HG03159 (cell line): ENCODE measurements around the gene CYP4B1.
"Not testable (repeated sequence)": the region's sequence is repeated elsewhere in the genome, so short reads cannot be mapped to it uniquely, and the experiment has no call there.

ENCODE experiments used
- ATAC-seq: cut with Tn5 transposase; IDR thresholded peaks from one replicate; pipeline ENCODE4 v1.9.1; 2021; ENCODE audit warnings: mild to moderate bottlenecking, moderate library complexity; ENCODE audit not compliant: unreplicated experiment

Gene CYP4B1

DNA sequence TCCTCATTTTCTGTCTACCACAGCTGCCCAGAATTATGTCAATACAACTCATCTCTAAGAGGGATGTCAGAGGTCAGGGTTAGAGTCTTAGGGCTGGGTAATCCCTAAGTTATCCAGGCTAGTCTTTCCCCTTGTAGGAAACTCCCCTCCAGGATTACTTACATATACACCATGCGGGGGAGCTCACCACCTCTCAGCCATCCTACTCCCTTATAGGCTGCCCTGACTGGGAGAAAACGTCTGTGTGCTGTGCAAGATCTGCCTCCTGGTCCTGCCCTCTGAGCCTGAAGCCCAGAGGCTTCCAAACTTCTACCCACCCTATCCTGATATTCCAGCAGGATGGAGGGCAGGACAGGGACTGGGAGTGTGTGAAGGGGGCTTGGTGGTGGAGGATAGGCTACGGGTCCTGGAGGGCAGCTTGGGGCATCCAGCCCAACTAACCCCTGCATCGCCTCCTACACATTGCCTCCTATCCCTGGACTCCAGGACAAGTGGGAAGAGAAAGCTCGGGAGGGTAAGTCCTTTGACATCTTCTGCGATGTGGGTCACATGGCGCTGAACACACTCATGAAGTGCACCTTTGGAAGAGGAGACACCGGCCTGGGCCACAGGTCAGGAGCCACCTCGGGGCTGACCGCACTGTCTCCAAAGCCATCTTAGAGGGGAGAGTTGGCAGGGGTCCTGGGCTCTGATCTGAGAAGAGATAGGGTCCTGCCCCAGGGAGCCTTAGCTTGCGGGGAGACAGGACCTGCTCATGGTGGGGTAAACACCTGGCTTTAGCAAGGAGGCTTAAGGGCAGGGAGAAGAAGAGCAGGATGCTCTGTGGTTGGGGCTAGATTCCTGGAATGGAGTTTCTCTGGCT, 14.4 kb downstream of the CYP4B1 start:
- no peak for ATAC-seq

DNA sequence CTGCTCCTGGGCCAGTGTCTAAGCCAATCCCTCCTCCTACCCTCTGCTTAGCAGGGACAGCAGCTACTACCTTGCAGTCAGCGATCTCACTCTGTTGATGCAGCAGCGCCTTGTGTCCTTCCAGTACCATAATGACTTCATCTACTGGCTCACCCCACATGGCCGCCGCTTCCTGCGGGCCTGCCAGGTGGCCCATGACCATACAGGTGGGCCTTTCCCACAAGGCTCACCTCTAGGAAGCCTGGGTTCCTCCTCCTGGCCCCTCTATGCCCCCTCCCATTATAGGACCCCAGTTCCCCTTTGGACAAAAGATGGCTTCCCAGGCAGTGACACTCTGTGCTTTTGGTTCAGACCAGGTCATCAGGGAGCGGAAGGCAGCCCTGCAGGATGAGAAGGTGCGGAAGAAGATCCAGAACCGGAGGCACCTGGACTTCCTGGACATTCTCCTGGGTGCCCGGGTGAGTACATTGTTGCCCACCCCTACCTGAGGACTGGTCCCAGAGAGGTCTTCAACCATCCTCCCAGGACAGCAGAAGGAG, 15.1 kb downstream of the CYP4B1 start:
- no peak for ATAC-seq

DNA sequence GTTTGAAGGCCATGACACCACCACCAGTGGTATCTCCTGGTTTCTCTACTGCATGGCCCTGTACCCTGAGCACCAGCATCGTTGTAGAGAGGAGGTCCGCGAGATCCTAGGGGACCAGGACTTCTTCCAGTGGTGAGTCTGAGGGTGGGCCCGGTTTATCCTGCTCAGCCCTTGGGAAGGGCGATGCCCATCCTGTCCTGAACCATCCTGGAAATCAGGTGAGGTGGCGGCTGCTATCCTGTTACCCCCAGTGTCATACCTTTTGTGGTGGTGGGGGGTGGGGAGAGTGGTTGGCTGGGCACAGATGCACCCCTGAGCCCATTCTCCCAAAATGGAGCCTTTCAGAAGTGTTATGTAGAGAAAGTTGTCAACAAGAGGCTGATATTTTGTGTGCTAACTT, 16.3 kb downstream of the CYP4B1 start:
- no peak for ATAC-seq

DNA sequence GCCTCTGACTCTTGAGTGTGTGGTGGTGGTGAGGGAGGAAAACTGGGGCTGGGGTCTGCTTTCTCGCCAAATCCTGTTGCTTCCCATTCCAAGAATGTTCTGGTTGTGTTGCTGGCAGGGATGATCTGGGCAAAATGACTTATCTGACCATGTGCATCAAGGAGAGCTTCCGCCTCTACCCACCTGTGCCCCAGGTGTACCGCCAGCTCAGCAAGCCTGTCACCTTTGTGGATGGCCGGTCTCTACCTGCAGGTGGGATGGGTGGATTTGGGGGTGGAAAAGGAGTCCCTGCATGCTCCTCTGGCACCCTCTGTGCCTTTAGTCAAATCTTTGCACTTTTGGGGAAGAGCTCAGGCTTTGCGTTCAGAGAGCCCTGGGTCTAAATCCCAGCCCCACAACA, 18.1 kb downstream of the CYP4B1 start:
- no peak for ATAC-seq

DNA sequence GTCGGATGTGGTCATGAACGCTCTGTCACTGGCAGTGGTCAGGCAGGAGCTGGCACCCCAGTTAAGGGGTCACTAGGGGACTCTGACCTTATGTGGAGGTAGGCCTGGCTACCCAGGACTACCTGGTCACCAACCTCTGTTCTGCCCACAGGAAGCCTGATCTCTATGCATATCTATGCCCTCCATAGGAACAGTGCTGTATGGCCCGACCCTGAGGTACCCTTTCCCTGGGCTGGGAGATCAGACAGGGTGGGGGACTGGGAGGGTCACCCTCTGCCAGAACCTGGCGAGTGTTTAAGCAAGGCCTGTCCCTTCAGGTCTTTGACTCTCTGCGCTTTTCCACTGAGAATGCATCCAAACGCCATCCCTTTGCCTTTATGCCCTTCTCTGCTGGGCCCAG, 19.0 kb downstream of the CYP4B1 start:
- no peak for ATAC-seq

DNA sequence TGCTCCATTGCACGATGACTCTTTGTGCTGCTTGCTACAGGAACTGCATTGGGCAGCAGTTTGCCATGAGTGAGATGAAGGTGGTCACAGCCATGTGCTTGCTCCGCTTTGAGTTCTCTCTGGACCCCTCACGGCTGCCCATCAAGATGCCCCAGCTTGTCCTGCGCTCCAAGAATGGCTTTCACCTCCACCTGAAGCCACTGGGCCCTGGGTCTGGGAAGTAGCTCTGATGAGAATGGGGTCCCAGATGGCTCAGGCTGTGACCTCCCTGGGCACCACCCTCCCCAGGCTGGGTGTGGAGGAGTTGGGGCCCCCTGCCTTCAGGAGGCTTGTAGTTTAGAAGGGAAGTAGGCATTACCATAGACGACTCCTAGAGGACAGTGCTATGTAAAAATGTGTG, 19.7 kb downstream of the CYP4B1 start:
- ATAC-seq, result no peak

DNA sequence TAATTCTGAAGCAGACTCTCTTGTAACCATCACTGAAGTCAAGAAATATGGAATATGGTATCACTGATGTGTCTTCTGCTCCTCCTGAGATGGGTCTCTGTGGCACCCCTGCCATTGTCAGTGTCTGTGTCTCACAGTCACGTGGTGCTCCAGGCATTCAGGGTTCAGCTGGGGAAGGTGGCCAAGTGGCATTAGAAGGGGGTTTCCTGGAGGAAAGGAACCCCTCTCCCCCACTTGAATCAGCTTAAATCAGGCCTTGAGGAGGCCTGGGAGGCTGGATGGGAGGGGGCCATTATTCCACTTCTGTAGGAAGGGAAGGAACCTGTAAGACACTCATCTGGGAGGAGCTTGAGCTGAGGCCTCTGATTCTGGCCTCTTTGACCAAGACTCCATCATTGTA, 20.5 kb downstream of the CYP4B1 start:
- no peak for ATAC-seq

DNA sequence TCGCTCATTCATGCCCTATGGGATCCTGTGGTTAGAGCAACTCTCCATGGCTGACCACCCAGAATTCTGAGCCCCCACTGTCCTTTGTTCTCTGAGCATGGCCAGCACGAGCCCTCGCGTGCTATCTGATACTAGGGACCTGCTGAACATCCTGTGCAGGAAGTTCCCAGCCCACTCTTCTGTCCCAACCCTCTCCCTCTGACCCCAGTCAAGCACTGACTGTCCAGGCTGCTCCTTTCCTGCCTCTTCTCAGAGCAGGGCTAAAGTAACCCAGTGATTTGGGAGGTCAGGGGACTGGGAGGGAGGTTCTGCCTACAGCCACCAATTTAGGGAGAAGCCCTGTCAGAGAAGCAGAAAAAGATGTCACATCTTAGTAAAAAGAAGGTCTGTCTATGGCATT, 21.2 kb downstream of the CYP4B1 start:
- ATAC-seq, result no peak

DNA sequence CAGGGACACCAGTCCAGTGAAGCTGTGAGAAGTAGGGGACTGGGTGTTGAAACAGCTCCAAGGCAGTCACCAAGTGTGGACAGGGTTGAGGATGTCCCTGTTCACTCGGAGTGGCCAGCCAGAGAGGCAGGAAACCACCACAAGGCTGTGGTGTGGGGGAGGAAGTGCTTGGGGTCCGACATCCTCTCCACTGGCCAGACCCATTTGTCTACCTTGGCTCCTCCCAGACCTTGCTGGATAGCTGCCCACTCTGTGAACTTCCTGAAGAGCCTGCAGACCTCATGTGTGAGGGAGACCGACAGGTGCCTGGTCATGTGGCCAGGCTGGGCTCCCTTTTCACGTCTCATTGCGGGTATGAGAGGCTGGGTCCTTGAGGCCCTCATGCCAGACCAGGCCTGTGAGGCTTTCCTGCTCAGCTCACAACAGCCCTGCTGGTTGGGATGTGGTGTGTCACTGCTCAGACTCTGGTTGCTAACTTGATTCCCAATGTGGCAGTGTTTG, 21.8 kb downstream of the CYP4B1 start:
- no peak for ATAC-seq

DNA sequence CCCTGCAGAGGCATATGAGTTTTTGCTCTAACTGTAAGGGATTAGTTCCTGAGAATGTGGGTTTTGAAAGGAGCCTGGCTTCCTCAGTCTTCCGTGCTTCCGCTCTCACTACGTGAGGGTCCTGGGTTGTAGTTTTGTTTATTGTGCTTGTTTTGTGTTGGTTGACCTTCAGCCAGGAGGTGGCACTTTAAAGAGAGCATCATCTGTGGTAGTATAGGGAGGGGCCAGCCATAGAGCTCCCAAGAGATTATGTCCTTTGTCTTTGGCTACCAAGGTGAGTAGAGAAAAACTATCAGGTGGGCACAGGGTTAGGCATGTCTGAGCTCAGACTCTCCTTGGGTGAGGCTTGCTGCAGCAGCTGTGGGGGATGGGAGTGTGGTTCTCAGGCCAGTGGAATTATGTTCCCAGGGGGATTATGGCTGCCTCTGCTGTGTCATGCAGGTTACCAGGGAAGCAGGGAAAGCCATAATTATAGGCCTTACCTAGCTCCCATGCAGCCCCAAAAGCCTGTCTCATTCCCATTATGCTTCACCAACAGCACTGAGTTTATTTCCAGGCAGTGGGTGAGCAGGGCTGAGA, 23.5 kb downstream of the CYP4B1 start:
- ATAC-seq, result no peak

DNA sequence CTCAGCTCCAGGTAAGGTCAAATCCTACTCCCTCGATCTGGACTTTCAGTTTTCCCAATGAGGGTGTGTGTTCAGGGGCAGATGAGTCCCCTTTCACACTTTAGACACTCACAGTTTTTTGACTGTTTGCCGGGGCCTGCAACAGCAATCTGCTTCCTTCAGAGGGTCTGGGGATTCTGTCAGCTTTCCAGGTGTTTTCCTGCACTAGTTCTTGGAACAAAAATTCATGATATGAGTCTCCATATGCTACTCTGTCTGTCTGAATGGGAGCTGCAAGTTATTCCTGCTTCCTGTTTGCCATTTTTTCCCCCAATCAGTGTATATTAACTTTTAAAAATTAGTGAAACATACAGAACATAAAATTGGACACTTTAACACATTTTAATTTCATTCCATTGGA, 24.3 kb downstream of the CYP4B1 start:
- ATAC-seq, result no peak

DNA sequence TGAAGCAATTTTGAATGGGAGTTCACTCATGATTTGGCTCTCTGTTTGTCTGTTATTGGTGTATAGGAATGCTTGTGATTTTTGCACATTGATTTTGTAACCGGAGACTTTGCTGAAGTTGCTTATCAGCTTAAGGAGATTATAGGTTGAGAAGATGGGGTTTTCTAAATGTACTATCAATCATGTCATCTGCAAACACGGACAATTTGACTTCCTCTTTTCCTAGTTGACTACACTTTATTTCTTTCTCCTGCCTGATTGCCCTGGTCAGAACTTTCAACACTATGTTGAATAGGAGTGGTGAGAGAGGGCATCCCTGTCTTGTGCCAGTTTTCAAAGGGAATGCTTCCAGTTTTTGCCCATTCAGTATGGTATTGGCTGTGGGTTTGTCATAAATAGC, 28.0 kb downstream of the CYP4B1 start:
- ATAC-seq, result not testable (repeated sequence)

DNA sequence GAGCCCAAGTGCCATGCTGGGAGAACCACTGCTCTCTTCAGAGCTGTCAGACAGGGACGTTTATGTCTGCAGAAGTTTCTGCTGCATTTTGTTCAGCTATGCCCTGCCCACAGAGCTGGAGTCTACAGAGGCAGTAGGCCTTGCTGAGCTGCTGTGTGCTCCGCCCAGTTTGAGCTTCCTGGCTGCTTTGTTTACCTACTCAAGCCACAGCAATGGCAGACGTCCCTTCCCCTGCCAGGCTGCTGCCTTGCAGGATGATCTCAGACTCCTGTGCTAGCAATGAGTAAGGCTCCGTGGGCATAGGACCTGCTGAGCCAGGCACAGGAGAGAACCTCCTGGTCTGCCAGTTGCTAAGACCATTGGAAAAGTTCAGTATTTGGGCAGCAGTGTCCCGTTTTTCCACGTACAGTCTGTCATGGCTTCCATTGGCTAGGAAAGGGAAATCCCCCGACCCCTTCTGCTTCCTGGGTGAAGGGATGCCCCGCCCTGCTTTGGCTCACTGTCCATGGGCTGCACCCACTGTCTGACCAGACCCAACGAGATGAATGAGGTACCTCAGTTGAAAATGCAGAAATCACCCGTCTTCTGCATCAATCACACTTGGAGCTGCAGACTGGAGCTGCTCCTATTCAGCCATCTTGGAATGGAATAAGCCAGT, 31.9 kb downstream of the CYP4B1 start:
- no peak for ATAC-seq

DNA sequence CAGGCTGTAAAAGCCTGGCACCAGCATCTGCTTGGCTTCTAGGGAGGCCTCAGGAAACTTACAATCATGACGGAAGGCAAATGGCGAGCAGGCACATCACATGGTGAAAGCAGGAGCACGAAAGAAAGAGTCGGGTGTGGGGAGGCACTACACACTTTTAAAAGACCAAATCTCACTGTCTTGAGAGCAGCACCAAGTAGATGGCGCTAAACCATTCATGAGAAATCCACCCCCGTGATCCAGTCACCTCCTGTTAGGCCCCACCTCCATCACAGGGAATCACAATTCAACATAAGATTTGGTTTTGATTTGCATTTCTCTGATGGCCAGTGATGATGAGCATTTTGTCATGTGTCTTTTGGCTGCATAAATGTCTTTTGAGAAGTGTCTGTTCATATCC, 36.6 kb downstream of the CYP4B1 start:
- ATAC-seq, result not testable (repeated sequence)

DNA sequence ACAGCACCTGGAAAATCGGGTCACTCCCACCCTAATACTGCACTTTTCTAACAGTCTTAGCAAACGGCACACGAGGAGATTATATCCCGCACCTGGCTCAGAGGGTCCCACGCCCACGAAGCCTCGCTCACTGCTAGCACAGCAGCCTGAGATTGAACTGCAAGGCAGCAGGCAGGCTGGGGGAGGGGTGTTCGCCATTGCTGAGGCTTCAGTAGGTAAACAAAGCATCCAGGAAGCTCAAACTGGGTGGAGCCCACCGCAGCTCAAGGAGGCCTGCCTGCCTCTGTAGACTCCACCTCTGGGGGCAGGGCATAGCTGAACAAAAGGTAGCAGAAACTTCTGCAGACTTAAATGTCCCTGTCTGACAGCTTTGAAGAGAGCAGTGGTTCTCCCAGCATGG, 47.5 kb downstream of the CYP4B1 start:
- ATAC-seq, result not testable (repeated sequence)

DNA sequence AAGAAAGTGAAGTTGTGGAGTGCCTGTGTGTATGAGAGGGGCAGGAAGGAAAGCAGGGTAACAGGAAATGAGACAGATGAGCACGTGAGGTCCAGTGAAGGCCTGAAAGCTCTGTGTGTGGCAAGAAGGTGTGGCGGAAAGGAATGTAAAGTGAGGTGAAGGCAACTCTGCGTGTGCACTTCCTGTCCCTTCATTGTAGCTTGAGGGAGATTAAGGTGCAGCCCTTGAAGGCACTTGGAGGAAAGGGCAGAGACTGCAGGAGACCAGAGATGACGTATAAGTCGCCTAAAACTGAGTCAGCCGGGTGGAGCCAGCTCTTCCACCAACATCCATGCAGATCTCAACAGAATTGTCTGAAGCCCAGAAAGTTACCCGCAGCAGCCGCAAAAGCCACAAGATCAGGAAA, 58.8 kb downstream of the CYP4B1 start:
- ATAC-seq, result not testable (repeated sequence)

DNA sequence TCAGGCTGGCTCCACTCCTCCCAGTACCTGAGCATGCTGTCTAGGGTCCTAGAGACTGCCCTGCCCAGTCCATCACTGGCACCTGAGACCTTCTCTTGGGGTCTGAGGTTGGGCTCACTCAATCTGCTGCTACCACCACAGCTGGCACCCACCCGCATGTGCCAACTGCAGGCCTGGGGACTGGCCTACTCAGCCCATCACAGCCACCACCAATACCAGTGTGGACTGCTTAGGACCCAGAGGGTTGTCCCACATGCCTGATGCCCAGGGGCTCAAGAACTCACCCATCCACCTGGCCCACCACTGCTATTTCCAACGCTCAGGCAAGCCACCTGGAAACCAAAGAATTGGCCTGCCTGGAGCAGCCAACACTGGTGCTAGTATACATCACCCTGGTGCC, 63.5 kb downstream of the CYP4B1 start:
- ATAC-seq, result no peak
